Left ventricle myocardium superior (tissue), 1 donor: ENCODE data around the gene EFHC1. TPM values are rescaled to one million over a fixed set of nuclear protein-coding genes. Genes with fewer than 3 reads are reported as not detected.
"Not testable (repeated sequence)": the region's sequence is repeated elsewhere in the genome, so short reads cannot be mapped to it uniquely, and the experiment has no call there.

Source experiments
- ATAC-seq: fragments of 200-7000 bp; cut with Tn5 transposase; one replicate; pipeline ENCODE4 v1.9.1; 2020; ENCODE audit warnings: mild to moderate bottlenecking, moderate library complexity
- DNase-seq: peaks from one replicate; pipeline ENCODE4 v3.0.0-alpha.2; 2020
- intact Hi-C: fragments of 100-400 bp; cut with micrococcal nuclease; formaldehyde crosslinking; loops from one replicate; pipeline ENCODE4 v1.11.0; 2022
- total RNA-seq: library from RNA; stranded (reverse); fragmentation: NEBNext Ultra II Directional; extraction: Animal tissue kit (Norgen Biotek cat#: 25700); gene quantifications from one replicate; pipeline ENCODE4 v1.2.1, GENCODE V29; 2021
- donor health status: DM: no; HTN: yes; CAD: no; lungs with severe emphysema.

EFHC1 gene
- total RNA-seq, 1 donor from 2014 or later, result 6.2 TPM

DNA sequence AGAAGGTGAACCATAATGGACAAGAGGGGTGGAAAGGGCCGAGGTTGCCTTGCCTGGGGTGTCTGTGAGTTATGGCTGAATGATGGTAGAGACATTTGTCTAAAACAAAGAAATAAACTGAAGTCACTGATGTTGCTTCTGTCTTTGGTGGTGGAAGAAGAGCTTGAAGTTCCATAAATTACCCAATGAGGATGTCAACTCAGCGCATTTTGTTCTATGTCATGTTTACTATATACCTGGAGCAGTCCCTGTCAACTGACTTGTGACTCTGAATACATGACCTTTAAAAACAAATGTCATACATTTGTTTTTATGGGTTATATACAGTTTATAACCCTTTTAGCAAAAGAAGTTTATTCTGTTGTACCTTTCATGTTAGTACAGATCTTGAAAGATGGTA lies 2.0 kb downstream of the EFHC1 start:
- intact Hi-C loops, result loop anchor here (5.0 kb wide), 1 partner anchor 70 kb away; no protein-coding TSS in a partner anchor
- no peak for DNase-seq
- ATAC-seq, result no peak

DNA sequence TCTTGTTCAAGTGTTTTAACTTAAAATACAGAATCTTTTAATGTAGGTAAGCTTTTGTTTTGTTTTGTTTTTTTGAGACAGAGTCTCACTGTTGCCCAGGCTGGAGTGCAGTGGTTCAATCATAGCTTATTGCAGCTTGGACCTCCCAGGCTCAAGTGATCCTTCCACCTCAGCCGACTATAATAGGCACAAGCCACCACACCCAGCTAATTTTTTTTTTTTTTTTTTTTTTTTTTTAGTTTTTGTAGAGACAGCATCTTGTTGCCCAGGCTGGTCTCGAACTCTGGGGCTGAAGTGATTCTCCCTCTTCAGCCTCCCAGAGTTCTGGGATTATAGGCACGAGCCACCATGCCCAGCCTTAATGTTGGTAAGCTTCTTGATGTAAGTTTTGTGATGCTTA lies 3.3 kb downstream of the EFHC1 start:
- ATAC-seq (no peak), DNase-seq (no peak)
- intact Hi-C loops, result loop anchor here (5.0 kb wide), 1 partner anchor 69 kb away; no protein-coding TSS in a partner anchor

DNA sequence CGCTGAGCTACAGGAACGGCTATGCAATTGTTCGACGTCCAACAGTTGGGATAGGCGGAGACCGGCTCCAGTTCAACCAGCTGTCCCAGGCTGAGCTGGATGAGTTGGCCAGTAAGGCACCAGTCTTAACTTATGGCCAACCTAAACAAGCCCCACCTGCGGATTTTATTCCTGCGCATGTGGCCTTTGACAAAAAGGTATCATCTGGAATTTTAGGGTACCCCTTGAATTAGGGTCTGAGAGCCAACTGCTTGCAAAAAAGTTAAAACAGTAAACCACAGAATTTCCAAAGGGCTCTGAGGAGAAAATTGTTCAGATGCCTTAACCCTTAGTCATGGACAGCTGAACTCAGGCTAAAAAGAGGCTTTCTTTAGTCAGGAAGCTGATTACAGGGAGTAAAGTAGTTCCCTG lies 3.8 kb downstream of the EFHC1 start:
- no peak for DNase-seq
- intact Hi-C loops, result loop anchor here (5.0 kb wide), 1 partner anchor 68 kb away; no protein-coding TSS in a partner anchor
- peak; percentile 20 for ATAC-seq

DNA sequence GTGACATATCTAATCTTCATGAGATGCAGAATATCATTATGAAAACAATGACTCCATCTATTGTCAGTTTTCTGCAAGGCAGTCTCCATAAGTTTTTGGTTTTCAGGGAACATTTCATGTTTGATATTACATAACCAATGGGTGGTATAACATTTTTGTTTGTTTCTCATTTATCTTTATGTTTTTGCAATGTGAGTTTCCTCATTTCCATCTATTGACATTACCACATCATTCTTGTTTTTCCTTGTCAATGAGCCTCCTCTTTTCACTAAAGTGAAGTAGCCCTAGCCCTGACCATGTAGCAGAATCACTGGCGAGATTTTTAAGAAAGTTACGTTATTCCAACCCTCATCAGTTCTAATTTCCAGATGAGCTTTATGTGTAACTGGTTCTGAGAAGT lies 4.4 kb downstream of the EFHC1 start:
- intact Hi-C loops, result loop anchor here (5.0 kb wide), 1 partner anchor 68 kb away; no protein-coding TSS in a partner anchor
- ATAC-seq (no peak), DNase-seq (no peak)

GRCh38 chr6:52426667-52427066 lies 6.5 kb downstream of the EFHC1 start:
- no peak for DNase-seq
- ATAC-seq, result no peak
- intact Hi-C loops, result no loop called here

- DNase-seq, ATAC-seq, intact Hi-C loops: not testable (repeated sequence)
Observed at GRCh38 chr6:52433294-52433693, 13.2 kb downstream of the EFHC1 start.

DNA sequence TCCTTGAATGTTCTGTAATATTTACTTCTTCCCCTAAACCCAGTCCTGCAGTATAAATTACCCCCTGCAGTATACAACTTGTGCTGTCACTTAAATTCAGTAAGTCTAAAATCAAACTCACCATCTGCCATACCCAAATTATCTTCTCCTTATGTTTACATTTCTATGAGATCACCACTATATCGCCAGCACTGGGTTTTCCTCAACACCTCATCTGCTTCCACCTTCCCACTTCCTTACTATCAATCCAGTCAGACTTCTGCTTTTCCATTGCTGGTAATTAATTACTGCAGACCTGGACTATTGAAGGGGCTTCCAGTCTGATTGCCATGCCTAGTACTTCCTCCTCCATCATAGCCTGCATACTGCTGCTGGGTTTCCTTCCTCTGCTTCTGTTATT lies 15.2 kb downstream of the EFHC1 start:
- intact Hi-C loops, result no loop called here
- ATAC-seq (no peak), DNase-seq (no peak)

DNA sequence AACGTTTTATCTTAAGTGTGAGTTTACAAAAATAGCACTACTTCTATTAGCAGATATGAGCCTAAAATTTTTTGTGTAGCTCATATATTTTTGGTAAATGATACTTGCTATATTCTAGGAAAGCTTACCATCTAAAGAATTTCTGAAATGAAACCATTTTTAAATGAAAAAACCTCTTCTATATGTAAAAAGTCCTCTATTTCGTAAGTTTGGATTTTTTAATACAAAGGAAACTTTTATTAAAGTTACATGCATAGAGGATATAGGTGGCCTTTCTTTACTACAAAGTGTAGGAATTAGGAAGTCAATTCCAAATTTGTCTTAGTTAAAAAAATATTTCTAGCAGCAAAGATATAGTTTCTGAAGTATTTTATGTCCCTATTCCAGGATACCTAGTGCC lies 18.8 kb downstream of the EFHC1 start:
- DNase-seq (no peak), ATAC-seq (no peak)
- intact Hi-C loops, result no loop called here

GRCh38 chr6:52454556-52454955 lies 34.4 kb downstream of the EFHC1 start:
- DNase-seq (no peak), ATAC-seq (no peak)
- intact Hi-C loops, result no loop called here

- ATAC-seq (no peak), DNase-seq (no peak)
- intact Hi-C loops, result no loop called here
Observed at GRCh38 chr6:52457096-52457495, 37.0 kb downstream of the EFHC1 start.

GRCh38 chr6:52461194-52461593 lies 41.1 kb downstream of the EFHC1 start:
- DNase-seq, ATAC-seq, intact Hi-C loops: not testable (repeated sequence)

DNA sequence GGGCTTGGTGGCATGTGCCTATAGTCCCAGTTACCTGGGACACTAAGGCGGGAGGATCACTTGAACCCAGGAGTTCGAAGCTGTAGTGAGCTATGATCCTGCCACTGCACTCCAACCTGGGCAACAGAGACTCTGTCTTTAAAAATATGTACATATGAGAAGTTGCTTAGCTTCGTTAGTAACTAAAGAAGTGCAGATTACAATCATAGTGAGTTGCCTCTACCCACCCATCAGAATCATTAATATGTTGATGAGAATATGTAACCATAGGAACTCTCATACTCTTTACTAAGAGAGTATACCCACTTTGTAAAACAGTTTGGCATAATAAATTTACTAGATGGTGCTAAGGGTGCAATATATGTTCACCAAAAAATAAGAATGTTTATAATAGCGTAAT lies 54.0 kb downstream of the EFHC1 start:
- ATAC-seq (no peak), DNase-seq (no peak)
- intact Hi-C loops, result no loop called here

DNA sequence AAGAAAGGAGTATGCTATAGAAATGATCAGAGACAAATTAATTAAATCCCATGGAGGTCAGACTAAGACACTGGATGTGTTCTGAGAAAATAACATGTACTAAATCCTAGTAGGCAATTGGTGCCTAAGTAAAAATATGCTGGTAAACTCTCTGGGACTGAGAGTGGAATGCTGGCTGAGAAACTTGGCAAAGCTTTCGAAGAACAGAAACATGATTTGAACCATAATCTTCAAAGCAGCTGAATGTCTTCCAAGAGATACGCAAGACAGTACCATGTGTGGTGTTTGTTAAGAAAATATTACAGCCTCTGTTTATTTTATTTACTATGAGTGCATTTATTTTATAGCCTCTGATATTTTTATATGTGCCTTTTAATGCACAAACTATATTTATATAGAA lies 55.2 kb downstream of the EFHC1 start:
- DNase-seq (no peak), ATAC-seq (no peak)
- intact Hi-C loops, result no loop called here

DNA sequence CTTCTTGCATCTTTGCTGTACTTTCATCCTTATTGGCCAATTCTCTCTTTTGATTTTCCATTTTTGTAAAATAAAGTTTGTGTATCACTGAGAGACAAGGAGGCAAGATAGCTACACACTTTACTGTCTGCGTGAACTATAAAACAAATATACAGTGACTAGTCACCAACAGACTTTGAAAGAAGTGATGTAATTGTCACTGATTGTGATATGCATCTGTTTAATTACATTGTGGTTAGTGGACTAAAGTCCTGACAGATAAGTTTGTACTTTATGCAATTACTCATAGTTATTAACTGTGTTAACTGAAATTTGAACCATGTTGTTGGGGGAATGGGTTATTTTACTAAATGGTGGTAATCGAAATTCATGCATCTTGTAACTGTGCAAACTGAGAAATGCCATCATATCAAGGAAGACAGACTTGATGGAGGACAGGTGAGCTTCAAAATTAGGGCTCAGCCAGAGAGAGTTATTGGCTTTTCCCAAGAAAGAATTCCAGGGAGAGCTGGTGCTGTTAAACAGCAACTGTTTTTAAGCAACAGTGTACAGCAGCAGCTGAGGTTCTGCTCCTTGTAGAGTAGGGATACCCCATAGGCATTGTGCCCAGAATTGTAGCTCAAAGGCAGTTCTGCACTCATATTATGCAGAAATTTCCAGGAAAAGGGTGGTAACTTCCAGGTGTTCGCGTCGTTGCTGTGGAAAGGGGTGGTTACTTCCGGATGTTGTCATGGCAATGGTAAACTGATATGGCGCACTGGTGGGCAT lies 62.9 kb downstream of the EFHC1 start:
- intact Hi-C loops, result no loop called here
- ATAC-seq (no peak), DNase-seq (no peak)

DNA sequence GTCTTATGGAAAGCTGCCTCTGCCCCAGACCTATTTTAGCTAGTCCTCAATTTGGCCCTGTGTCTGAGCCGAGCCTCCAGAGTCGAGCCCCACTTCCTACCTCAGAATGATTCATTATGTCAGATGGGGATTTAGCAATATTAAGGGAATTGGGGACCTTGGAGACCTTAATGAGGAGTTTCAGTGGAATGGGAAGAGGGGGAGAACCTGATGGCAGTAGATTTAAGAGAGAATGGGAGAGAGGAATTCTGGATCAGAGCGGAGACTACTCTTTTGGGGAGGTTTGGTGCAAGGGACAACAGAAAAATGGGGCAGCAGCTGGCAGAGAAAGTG lies 63.5 kb downstream of the EFHC1 start:
- intact Hi-C loops, result no loop called here
- no peak for DNase-seq
- no peak for ATAC-seq

DNA sequence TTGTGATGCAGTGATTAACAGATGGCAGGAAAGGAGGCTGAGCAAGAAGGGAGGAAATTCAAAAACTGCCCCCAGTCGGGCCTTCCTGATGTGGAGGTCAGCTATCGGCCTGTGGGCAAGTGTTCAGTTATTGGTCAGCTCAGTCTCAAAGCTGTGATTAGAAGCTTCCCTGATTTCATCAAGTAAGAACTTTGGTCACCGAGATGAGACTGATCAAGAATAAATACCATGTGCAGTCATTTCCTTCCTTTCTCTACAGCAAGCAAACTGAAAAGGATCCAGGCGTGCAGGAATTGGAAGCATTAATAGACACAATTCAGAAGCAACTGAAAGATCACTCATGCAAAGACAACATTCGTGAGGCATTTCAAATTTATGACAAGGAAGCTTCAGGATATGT lies 69.7 kb downstream of the EFHC1 start:
- intact Hi-C loops, result loop anchor here (5.0 kb wide), 1 partner anchor 68 kb away; the partner anchor contains the start of gene EFHC1
- DNase-seq, result no peak
- no peak for ATAC-seq

DNA sequence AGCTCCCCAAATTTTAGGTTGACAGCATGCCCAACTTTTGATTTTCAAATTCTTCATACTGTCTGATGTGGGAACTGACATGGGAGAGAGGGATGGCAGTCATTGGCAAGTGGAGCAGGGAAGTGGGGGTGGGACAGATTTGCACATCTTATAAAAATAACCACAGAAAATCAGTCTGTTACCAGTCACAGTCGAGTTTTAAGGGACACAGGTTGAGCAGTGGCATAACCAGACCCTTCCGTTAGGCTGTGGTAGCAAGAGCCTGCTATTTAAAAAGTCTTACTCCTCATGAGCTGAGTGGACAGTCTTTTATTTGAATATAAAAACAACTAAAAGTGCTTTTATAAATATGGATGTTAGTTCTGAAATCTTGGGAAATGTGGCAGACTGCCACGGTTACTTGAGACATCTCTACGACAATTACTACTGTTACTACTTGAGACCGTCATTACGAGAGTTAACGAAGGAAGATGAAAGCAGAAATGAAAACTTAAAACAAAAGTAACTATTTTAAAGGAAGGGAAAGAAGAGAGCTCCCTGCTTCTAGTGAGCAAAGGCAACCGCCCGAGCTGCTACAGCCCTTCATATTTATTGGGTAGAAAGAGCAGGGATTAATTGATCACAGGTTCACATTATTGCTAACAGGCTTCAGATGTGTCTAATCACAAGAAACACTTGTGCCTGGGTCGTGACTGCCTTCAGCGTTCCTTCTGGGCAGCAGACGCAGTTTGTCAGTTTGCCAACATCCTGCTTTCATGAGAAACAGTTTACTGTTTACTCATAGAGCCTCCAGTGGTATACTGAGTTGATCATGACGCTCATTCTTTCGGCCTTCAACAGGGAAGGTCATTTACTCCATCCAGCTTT lies 71.3 kb downstream of the EFHC1 start:
- intact Hi-C loops, result loop anchor here (5.0 kb wide), 1 partner anchor 69 kb away; the partner anchor contains the start of gene EFHC1
- ATAC-seq, result no peak

DNA sequence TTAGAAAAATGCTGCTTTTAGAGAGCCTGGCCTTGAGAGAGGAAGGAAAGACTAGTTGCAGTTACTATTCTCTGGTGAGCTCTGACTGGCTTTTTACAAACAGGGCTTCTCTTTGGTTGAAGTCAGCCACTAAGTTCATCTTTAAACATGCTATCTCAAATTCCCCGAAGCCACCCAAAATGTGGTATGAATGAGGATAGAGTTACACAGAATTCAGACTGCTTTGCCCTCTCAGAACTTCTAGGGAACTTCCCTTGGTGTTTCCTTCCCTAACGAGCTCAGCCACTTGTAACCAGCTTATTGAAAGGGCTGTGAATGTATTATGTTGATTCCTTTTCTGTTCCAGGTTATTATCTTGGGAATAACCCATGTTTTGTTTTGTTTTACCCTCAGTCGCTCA lies 73.5 kb downstream of the EFHC1 start:
- no peak for ATAC-seq
- intact Hi-C loops, result loop anchor here (5.0 kb wide), 1 partner anchor 71 kb away; the partner anchor contains the start of gene EFHC1
- no peak for DNase-seq

More for the DNA sequence above, 71.3 kb downstream of the EFHC1 start:
- DNase-seq, result no peak

- no peak for DNase-seq
- intact Hi-C loops, result loop anchor here (5.0 kb wide), 1 partner anchor 72 kb away; the partner anchor contains the start of gene EFHC1
- ATAC-seq, result no peak
Observed at GRCh38 chr6:52494298-52495072, 74.3 kb downstream of the EFHC1 start.
